Right atrium auricular region (tissue), 2 donors: ENCODE results near the gene DNMT3L. TPM values are rescaled to one million over a fixed set of nuclear protein-coding genes. Genes with fewer than 3 reads are reported as not detected.

Experiments
- DNase-seq: peaks from one replicate; pipeline ENCODE4 v3.0.0-alpha.2; 2019; ENCODE audit warnings: low spot score
- H3K27ac ChIP-seq, 2 donors: fragments of 200-600 bp; sonication (generic); 1 replicate in 1 of 2; 2 replicates in 1 of 2; pipeline ENCODE4 v1.5.1; 2016 to 2019
- H3K27me3 ChIP-seq, 2 donors: fragments of 200-600 bp; sonication (generic); one replicate each; pipeline versions ENCODE4 v1.5.1 to v1.6.0; 2017 to 2019
- H3K36me3 ChIP-seq: fragments of 200-600 bp; sonication (generic); one replicate; pipeline ENCODE4 v1.5.1; 2016
- H3K4me1 ChIP-seq, 2 donors: fragments of 200-600 bp; sonication (generic); one replicate each; pipeline versions ENCODE4 v1.5.1 to v1.6.0; 2017 to 2019
- H3K4me3 ChIP-seq, 2 donors: fragments of 200-600 bp; sonication (generic); 1 replicate in 1 of 2; 2 replicates in 1 of 2; pipeline ENCODE4 v1.5.1; 2017 to 2019; ENCODE audit warnings: mild to moderate bottlenecking in 1 of 2, moderate library complexity in 1 of 2
- H3K9me3 ChIP-seq, 2 donors: fragments of 200-600 bp; sonication (generic); one replicate each; pipeline ENCODE4 v1.5.1; 2019
- total RNA-seq, 2 donors: library from RNA; depleted of rRNA; stranded (reverse); fragments of >200 nt; gene quantifications; one replicate each; pipeline ENCODE4 v1.1.0, GENCODE V29; 2016
- TF ChIP-seq, protein P1 (sequence below), 2 donors: fragments of 200-600 bp; sonication (generic); IDR thresholded peaks; one replicate each; pipeline ENCODE4 v1.5.1; 2019; ENCODE audit warnings: antibody characterized with exemption in 2 of 2

Gene DNMT3L
- total RNA-seq, 2 donors from 2014 or later = not detected

- Histone ChIP-seq H3K4me3 (no peak overlapping the region), H3K4me1 (no peaks in the 10 kb centered on the region), H3K9me3 (no peaks in the 10 kb centered on the region), H3K27ac (no peak overlapping the region), H3K36me3 (no peaks in the 10 kb centered on the region), H3K27me3 (no peaks in the 10 kb centered on the region)
- TF ChIP-seq, protein P1, sequence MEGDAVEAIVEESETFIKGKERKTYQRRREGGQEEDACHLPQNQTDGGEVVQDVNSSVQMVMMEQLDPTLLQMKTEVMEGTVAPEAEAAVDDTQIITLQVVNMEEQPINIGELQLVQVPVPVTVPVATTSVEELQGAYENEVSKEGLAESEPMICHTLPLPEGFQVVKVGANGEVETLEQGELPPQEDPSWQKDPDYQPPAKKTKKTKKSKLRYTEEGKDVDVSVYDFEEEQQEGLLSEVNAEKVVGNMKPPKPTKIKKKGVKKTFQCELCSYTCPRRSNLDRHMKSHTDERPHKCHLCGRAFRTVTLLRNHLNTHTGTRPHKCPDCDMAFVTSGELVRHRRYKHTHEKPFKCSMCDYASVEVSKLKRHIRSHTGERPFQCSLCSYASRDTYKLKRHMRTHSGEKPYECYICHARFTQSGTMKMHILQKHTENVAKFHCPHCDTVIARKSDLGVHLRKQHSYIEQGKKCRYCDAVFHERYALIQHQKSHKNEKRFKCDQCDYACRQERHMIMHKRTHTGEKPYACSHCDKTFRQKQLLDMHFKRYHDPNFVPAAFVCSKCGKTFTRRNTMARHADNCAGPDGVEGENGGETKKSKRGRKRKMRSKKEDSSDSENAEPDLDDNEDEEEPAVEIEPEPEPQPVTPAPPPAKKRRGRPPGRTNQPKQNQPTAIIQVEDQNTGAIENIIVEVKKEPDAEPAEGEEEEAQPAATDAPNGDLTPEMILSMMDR (IDR thresholded peaks at IDR 0.05) = no peak
- DNase-seq = no peak
Observed at GRCh38 chr21:44273046-44273445, 11.3 kb upstream of the DNMT3L start.

GRCh38 chr21:44272284-44272858 lies 10.7 kb upstream of the DNMT3L start:
- TF ChIP-seq, protein P1 (IDR thresholded peaks at IDR 0.05) = no peak

DNA sequence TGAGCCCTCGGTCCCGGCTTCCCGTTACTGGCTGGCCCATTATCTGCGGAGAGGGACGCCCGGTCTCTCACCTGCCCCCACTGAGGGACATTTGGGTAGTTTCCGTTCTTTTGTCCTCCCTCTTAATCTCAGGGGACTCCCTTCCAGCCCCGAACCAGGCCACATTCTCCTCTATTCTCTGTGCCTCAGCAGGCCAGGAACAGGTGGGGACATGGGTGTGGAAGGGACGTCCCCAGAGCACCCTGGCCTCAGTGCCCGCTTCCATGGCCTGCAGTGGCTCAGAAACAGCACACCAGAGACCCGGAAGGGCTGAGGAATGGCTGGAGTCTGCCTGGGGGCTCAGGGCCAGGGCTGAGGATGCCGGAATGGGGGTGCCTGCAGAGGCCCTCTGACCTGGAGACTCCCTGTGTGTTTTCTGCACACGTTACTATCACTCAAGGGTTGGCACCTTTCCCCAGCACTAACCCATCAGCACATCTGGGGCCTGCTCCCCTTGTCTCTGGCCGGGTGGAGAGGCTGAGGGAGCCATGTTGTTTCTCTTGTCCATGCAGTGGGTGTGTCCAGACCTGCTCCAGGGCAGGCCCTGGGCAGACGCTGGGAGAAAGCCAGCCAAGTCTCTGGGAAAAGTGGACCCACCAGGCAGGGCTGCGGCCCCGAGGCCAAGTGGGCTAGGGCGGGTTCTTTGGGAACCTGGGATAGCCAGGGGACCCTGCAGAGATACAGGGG lies 10.0 kb upstream of the DNMT3L start:
- Histone ChIP-seq H3K36me3 (no peaks in the 10 kb centered on the region), H3K4me3 (no peak overlapping the region), H3K4me1 (no peaks in the 10 kb centered on the region), H3K9me3 (no peaks in the 10 kb centered on the region), H3K27ac (no peak overlapping the region), H3K27me3 (no peaks in the 10 kb centered on the region)
- no peak for DNase-seq
- TF ChIP-seq, protein P1 (IDR thresholded peaks at IDR 0.05) = no peak

More at GRCh38 chr21:44272284-44272858, 10.7 kb upstream of the DNMT3L start:
- Histone ChIP-seq H3K27me3 (no peaks in the 10 kb centered on the region), H3K36me3 (no peaks in the 10 kb centered on the region), H3K4me1 (no peaks in the 10 kb centered on the region), H3K27ac (no peak overlapping the region), H3K4me3 (no peak overlapping the region), H3K9me3 (no peaks in the 10 kb centered on the region)
- DNase-seq = no peak

- DNase-seq = no peak
- Histone ChIP-seq H3K9me3 (no peaks in the 10 kb centered on the region), H3K36me3 (no peaks in the 10 kb centered on the region), H3K27ac (no peak overlapping the region), H3K27me3 (no peaks in the 10 kb centered on the region), H3K4me3 (no peak overlapping the region), H3K4me1 (no peaks in the 10 kb centered on the region)
- TF ChIP-seq, protein P1 (IDR thresholded peaks at IDR 0.05) = no peak
Observed at GRCh38 chr21:44269090-44269489, 7.4 kb upstream of the DNMT3L start.

DNA sequence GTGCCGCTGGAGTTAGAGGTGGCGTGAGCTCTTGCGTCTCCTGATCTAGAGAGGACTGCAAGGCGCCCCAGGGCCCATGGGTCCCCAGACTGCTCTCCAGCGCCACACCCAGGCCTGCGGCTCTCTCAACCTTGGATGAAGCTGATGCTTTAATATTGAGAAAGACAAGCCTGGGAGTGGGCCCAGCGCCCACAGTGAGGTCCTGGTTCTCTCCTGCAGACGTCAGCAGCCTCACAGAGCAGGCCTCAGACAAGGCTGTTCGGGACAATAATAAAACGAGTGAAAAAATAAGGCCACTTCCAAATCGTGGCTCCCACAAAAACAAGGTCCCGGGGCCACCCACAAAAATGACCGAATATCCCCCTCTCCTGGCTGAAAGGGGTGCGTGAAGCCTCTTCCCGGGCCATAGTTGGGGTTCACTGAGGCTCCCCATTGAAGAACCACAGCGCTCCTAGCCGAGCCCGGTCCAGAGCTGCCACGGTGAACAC lies 6.0 kb upstream of the DNMT3L start:
- Histone ChIP-seq H3K36me3 (no peaks in the 10 kb centered on the region), H3K4me1 (no peaks in the 10 kb centered on the region), H3K27me3 (no peaks in the 10 kb centered on the region), H3K9me3 (no peaks in the 10 kb centered on the region), H3K27ac (no peak overlapping the region), H3K4me3 (no peak overlapping the region)
- no peak for DNase-seq
- TF ChIP-seq, protein P1 (IDR thresholded peaks at IDR 0.05) = no peak
